LNCaP clone FGC (cell line): ENCODE data around the gene TVP23C.

Experiments
- DNase-seq: peaks from one replicate; pipeline ENCODE4 v3.0.0-alpha.2; 2011; ENCODE audit warnings: low read depth
- H3K4me3 ChIP-seq: 2 replicates; pipeline ENCODE4 v1.5.1; 2011; ENCODE audit warnings: mild to moderate bottlenecking, low read depth, low read length, control low read depth
- TF ChIP-seq, protein P1 (sequence below): IDR thresholded peaks from 2 replicates; pipeline ENCODE4 v1.5.1; 2012; ENCODE audit warnings: mild to moderate bottlenecking; ENCODE audit not compliant: control insufficient read depth, insufficient read depth; ENCODE audit errors: extremely low read depth

Gene TVP23C

DNA sequence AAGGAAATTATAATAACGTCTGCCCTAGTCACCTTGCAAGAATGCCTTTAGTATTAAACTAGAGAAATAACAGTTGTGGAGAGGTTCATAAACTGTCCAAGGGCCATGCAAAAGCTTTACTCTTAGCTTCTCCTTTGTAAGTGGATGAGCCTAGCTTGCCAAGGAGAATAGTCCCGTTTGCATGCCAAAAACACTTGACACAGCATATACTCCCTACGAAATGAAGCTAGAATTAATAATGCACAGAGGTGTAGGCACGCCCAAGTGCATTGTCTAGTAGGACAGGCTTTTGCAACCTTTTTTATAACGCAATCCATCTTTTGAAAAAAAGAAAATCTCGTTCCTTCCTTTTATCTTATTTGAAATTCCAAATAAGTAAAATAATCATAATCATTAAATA lies 83.1 kb downstream of the TVP23C start:
- TF ChIP-seq, protein P1, sequence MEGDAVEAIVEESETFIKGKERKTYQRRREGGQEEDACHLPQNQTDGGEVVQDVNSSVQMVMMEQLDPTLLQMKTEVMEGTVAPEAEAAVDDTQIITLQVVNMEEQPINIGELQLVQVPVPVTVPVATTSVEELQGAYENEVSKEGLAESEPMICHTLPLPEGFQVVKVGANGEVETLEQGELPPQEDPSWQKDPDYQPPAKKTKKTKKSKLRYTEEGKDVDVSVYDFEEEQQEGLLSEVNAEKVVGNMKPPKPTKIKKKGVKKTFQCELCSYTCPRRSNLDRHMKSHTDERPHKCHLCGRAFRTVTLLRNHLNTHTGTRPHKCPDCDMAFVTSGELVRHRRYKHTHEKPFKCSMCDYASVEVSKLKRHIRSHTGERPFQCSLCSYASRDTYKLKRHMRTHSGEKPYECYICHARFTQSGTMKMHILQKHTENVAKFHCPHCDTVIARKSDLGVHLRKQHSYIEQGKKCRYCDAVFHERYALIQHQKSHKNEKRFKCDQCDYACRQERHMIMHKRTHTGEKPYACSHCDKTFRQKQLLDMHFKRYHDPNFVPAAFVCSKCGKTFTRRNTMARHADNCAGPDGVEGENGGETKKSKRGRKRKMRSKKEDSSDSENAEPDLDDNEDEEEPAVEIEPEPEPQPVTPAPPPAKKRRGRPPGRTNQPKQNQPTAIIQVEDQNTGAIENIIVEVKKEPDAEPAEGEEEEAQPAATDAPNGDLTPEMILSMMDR: no peak
- no peak for DNase-seq
- no peak overlapping the region for H3K4me3 ChIP-seq

DNA sequence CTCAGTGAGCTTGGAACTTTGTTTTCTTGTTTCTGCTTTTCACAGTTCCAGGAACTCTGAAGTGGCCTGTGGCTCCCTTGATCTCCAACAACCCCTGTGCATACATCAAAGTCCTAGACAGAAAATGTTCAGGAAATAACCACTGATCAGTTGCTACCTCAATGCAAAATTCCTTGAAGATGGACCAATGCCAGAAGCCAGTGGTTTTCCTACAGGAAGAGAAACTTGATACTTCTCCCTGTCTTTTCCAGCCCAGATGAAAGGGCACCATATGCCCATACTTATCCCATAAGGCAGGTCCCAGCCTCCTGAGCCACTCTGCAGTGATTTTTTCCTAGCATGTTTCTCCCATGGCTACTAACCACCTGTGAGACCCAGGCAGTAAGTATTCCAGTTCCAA lies 83.6 kb downstream of the TVP23C start:
- TF ChIP-seq, protein P1: no peak
- no peak for DNase-seq
- H3K4me3 ChIP-seq: no peak overlapping the region

DNA sequence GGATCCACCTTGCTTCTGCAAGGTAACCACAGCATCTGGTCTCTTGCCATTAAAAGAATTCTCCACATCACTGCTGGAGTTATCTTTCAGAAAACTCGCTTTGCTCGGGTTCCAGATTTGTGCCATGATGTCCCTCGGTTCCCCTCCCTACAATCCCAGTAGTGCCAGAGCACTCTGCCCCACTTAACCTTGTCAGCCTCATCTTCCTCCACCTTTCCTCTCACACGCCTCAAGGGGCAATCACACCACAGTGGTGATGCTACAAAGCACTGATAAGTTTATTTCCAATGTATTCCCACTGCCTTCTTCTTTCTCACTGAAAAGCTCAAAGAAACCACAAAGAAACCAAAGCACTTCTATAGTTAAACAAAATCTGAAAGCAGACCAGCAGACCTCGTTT lies 84.4 kb downstream of the TVP23C start:
- DNase-seq: no peak
- TF ChIP-seq, protein P1: no peak
- H3K4me3 ChIP-seq: no peak overlapping the region

DNA sequence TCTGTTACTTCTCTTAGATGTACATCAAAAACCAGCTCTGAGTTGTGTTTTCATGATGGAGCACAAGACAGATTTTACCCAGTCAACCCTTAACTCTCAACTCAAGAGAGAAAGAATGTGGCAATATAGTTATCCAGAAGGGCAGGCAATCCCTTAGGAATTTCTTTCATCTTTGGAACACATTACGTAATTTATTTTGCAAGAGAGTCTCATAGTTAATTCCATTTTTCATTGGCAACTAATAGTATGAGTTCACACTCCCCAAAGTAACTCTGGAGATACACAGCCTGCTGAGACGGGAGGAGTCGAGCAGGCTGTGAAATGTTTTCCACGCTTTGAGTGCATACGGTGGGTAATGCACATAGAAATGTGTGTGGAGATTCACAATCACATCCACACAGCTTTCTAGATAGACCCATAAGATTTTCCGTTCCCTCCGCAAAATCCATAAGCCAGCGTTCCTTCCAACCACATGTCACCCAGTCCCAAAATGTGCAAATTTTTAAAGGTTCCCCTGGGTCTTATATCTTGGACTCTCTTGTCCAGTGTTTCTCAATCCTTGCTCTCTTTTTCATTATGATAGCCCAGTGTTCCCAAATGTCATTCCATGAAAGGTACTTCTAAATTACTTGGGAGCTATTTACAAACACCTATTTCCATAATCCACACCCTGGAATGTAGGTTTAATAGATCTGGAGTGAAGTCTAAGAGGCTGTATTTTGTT lies 87.5 kb downstream of the TVP23C start:
- TF ChIP-seq, protein P1: no peak
- DNase-seq: no peak

DNA sequence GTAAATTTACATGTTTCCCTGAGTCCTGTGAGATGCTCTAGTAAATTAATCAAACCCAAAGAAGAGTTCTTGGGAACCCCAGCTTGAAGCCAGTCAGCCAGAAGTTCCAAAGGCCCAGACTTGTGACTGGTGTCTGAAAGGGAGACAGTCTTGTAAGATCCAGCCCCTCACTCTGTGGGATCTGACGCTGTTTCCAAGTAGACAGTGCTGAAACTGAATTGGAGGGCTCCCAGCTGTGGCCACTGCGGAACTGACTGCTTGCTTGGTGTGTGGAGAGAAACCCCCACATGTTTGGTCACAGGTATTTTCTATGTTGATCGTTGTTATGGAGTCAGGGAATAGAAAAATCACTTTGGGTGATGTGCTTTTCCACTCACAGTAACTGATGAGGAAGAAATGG lies 90.4 kb downstream of the TVP23C start:
- H3K4me3 ChIP-seq: no peak overlapping the region
- no peak for DNase-seq
- TF ChIP-seq, protein P1: no peak

More for the DNA sequence above, 87.5 kb downstream of the TVP23C start:
- no peak overlapping the region for H3K4me3 ChIP-seq

DNA sequence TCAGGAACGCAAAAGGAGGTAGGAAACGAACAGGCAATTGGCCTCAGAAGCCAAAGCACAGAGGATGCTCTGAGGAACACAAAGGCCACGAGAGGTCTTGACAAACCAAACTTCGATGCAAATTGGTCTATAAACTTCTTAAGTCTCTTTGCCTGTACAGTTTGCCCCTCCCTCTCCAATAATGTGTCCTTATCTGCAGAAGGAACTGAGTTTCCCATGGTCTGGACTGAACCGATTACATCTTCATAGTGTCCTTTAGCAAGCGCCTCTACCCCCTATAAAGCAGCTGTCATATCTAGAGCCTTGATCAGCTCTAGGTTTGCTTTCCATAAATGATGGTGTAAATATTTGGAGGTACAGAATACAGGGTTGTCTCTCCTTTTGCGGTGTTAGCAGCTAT lies 92.7 kb downstream of the TVP23C start:
- DNase-seq: peak; percentile 85
- TF ChIP-seq, protein P1: no peak
- no peak overlapping the region for H3K4me3 ChIP-seq

DNA sequence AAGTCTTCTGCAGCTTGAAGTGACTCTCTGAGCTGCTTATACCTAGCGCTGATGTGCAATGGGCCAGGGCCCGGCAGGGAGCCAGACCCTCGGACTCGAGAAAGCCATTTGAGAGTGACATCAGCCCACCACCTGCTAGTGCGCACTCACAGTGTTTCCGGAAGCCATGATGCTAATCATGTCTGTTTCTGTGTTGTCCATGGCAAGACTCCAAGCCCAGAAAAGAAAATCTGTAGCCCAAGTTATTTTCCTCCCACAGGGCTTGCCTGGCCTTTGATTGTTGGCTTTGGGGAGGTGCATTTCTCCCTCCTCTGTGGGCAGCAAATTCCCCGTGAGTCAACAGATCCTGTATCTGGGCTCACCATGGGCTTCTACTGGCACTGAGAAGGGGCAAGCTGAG lies 94.0 kb downstream of the TVP23C start:
- no peak overlapping the region for H3K4me3 ChIP-seq
- DNase-seq: no peak
- TF ChIP-seq, protein P1: no peak
